H1 (cell line): Measurements from ENCODE around the gene CERS5. TPM values are rescaled to one million over a fixed set of nuclear protein-coding genes. Genes with fewer than 3 reads are reported as not detected.

Experiments
- CTCF ChIA-PET: fragments of 300-600 bp; sonication (Branson Sonifier 250); formaldehyde crosslinking; loops from one replicate; lab custom pipeline; 2021; ENCODE audit not compliant: partially characterized antibody; lab: Charles Lee
- POLR2A ChIA-PET: fragments of 300-600 bp; sonication (Branson Sonifier 250); formaldehyde crosslinking; loops from one replicate; lab custom pipeline; 2021; ENCODE audit warnings: inconsistent platforms; ENCODE audit not compliant: partially characterized antibody; lab: Charles Lee
- DNase-seq, 2 experiments: peaks; one replicate each; pipeline versions ENCODE4 v3.0.0 to v3.0.0-alpha.2; 2010 to 2022; ENCODE audit warnings: low spot score in 2 of 2, low read depth in 1 of 2, mixed read lengths in 1 of 2
- FAIRE-seq: peaks from 2 replicates; lab custom pipeline; 2011; peaks lifted over from hg19 to GRCh38; lab: Jason Lieb, UNC
- H2AFZ ChIP-seq: 2 replicates; pipeline ENCODE4 v1.8.1; 2012; ENCODE audit warnings: low read length, inconsistent platforms
- H2AK5ac ChIP-seq: 2 replicates; pipeline ENCODE4 v1.6.1; 2013; ENCODE audit warnings: low read depth, low read length
- H2BK120ac ChIP-seq: replicated peaks from 2 replicates; pipeline ENCODE3; 2013; ENCODE audit warnings: low read depth, low read length, inconsistent platforms
- H2BK12ac ChIP-seq: 2 replicates; pipeline ENCODE4 v1.6.1; 2013; ENCODE audit warnings: low read depth, low read length
- H2BK15ac ChIP-seq: 2 replicates; pipeline ENCODE4 v1.6.1; 2013; ENCODE audit warnings: low read length
- H2BK20ac ChIP-seq: 2 replicates; pipeline ENCODE4 v1.6.1; 2013; ENCODE audit warnings: low read length
- H2BK5ac ChIP-seq: 2 replicates; pipeline ENCODE4 v1.6.1; 2013; ENCODE audit warnings: low read depth, low read length
- H3K14ac ChIP-seq: 2 replicates; pipeline ENCODE4 v1.6.1; 2013; ENCODE audit warnings: inconsistent platforms; ENCODE audit not compliant: insufficient read length
- H3K18ac ChIP-seq: 2 replicates; pipeline ENCODE4 v1.6.1; 2013; ENCODE audit warnings: low read length; ENCODE audit errors: extremely low read depth
- H3K23ac ChIP-seq: 2 replicates; pipeline ENCODE4 v1.6.1; 2013; ENCODE audit warnings: inconsistent platforms; ENCODE audit not compliant: insufficient read length
- H3K23me2 ChIP-seq: 2 replicates; pipeline ENCODE4 v1.6.1; 2013; ENCODE audit warnings: low read depth, low read length
- H3K27ac ChIP-seq: 2 replicates; pipeline ENCODE4 v1.6.1; 2011; ENCODE audit warnings: low read depth, low read length, inconsistent platforms
- H3K27me3 ChIP-seq, 4 experiments: replicated peaks in 1 of 4; 1 replicate in 1 of 4; 2 replicates in 3 of 4; pipeline versions ENCODE4 v1.6.1 to v1.8.1; 2011 to 2013; ENCODE audit warnings: low read length in 3 of 4, mild to moderate bottlenecking in 3 of 4, inconsistent platforms in 2 of 4, mixed read lengths in 2 of 4, moderate library complexity in 1 of 4; ENCODE audit not compliant: control insufficient read depth in 3 of 4, insufficient read depth in 3 of 4; ENCODE audit errors: extremely low read depth in 1 of 4
- H3K36me3 ChIP-seq, 4 experiments: 2 replicates each; pipeline versions ENCODE4 v1.6.1 to v1.8.1; 2011 to 2013; ENCODE audit warnings: mild to moderate bottlenecking in 4 of 4, low read length in 3 of 4, moderate library complexity in 2 of 4, control low read depth in 1 of 4, inconsistent platforms in 1 of 4; ENCODE audit not compliant: insufficient read depth in 4 of 4, control insufficient read depth in 2 of 4
- H3K4ac ChIP-seq: replicated peaks from 2 replicates; pipeline ENCODE3; 2013; ENCODE audit warnings: low read length, low read depth, mixed read lengths, inconsistent platforms; ENCODE audit not compliant: insufficient read length
- H3K4me1 ChIP-seq, 4 experiments: replicated peaks in 1 of 4; 1 replicate in 1 of 4; 2 replicates in 3 of 4; pipeline versions ENCODE4 v1.6.1 to v1.8.1; 2011 to 2013; ENCODE audit warnings: low read length in 3 of 4, inconsistent platforms in 2 of 4, mixed read lengths in 1 of 4; ENCODE audit not compliant: insufficient read depth in 4 of 4, control insufficient read depth in 3 of 4
- H3K4me2 ChIP-seq, 2 experiments: 2 replicates each; pipeline versions ENCODE4 v1.6.1 to v1.8.1; 2011 to 2013; ENCODE audit warnings: low read depth in 2 of 2, low read length in 2 of 2, control low read depth in 1 of 2, inconsistent platforms in 1 of 2, mild to moderate bottlenecking in 1 of 2; ENCODE audit not compliant: insufficient read depth in 1 of 2
- H3K4me3 ChIP-seq, 4 experiments: fragments of 200-600, 300-600 bp in 1 of 4; sonication (generic), shearing (Covaris generic), sonication (Bioruptor Twin) in 1 of 4; 2 replicates each; pipeline versions ENCODE4 v1.5.1 to v1.8.1; 2011 to 2016; ENCODE audit warnings: low read length in 4 of 4, low read depth in 3 of 4, control low read depth in 2 of 4, inconsistent platforms in 2 of 4, mild to moderate bottlenecking in 2 of 4, mixed read lengths in 1 of 4, moderate library complexity in 1 of 4; ENCODE audit not compliant: insufficient read depth in 2 of 4; ENCODE audit errors: extremely low read depth in 1 of 4
- H3K56ac ChIP-seq: replicated peaks from 2 replicates; pipeline ENCODE3; 2013; ENCODE audit warnings: low read depth, mild to moderate bottlenecking, mixed read lengths, low read length, inconsistent platforms; ENCODE audit not compliant: insufficient read length
- H3K79me1 ChIP-seq: 2 replicates; pipeline ENCODE4 v1.6.1; 2013; ENCODE audit warnings: low read depth, low read length, control low read depth
- H3K79me2 ChIP-seq, 2 experiments: 2 replicates each; pipeline versions ENCODE4 v1.6.1 to v1.8.1; 2012 to 2013; ENCODE audit warnings: low read length in 2 of 2, mild to moderate bottlenecking in 2 of 2, inconsistent platforms in 1 of 2; ENCODE audit not compliant: insufficient read depth in 2 of 2, control insufficient read depth in 1 of 2
- H3K9ac ChIP-seq, 4 experiments: replicated peaks in 1 of 4; 1 replicate in 1 of 4; 2 replicates in 3 of 4; pipeline versions ENCODE4 v1.6.1 to v1.8.1; 2011 to 2013; ENCODE audit warnings: low read depth in 3 of 4, low read length in 3 of 4, control low read depth in 2 of 4, mild to moderate bottlenecking in 2 of 4, moderate library complexity in 2 of 4, inconsistent platforms in 1 of 4; ENCODE audit errors: extremely low read depth in 1 of 4
- H3K9me3 ChIP-seq, 2 experiments: 2 replicates each; pipeline versions ENCODE4 v1.6.1 to v1.8.1; 2012 to 2013; ENCODE audit warnings: mild to moderate bottlenecking in 2 of 2, moderate library complexity in 2 of 2, control low read depth in 1 of 2, inconsistent platforms in 1 of 2, low read depth in 1 of 2, low read length in 1 of 2, mixed read lengths in 1 of 2; ENCODE audit not compliant: insufficient read depth in 2 of 2
- H4K20me1 ChIP-seq, 2 experiments: replicated peaks in 1 of 2; 2 replicates each; pipeline versions ENCODE3 to v1.8.1; 2011 to 2013; ENCODE audit warnings: inconsistent platforms in 2 of 2, low read length in 2 of 2, mild to moderate bottlenecking in 1 of 2; ENCODE audit not compliant: insufficient read depth in 2 of 2, control insufficient read depth in 1 of 2
- H4K5ac ChIP-seq: 2 replicates; pipeline ENCODE4 v1.6.1; 2013; ENCODE audit warnings: low read length, low read depth, mixed read lengths, inconsistent platforms; ENCODE audit not compliant: insufficient read length
- H4K8ac ChIP-seq: 2 replicates; pipeline ENCODE4 v1.8.0; 2013; ENCODE audit warnings: mild to moderate bottlenecking, moderate library complexity, low read length, inconsistent platforms; ENCODE audit not compliant: insufficient read depth; ENCODE audit errors: extremely low read depth
- H4K91ac ChIP-seq: replicated peaks from 2 replicates; pipeline ENCODE3; 2013; ENCODE audit warnings: low read length, mixed read lengths, inconsistent platforms; ENCODE audit not compliant: insufficient read length
- ASH2L ChIP-seq: fragments of 200-600, 300-600 bp; sonication (generic); IDR thresholded peaks from one replicate; pipeline ENCODE4 v1.7.1; 2017; ENCODE audit warnings: low read length
- CEBPB ChIP-seq: IDR thresholded peaks from 2 replicates; pipeline ENCODE4 v1.6.1; 2012; ENCODE audit warnings: low read depth, low read length
- CTCF ChIP-seq, 3 experiments: IDR thresholded peaks; 1 replicate in 2 of 3; 2 replicates in 1 of 3; pipeline versions ENCODE4 v1.5.1 to v1.6.1; 2011; ENCODE audit warnings: low read length in 3 of 3, mild to moderate bottlenecking in 3 of 3, inconsistent platforms in 2 of 3, low read depth in 1 of 3, moderate library complexity in 1 of 3; ENCODE audit not compliant: insufficient read depth in 1 of 3; ENCODE audit errors: control extremely low read depth in 1 of 3
- POLR2A ChIP-seq, 2 experiments: IDR thresholded peaks; 1 replicate in 1 of 2; 2 replicates in 1 of 2; pipeline ENCODE4 v1.6.1; 2011; ENCODE audit warnings: low read depth in 2 of 2, low read length in 2 of 2, mild to moderate bottlenecking in 2 of 2; ENCODE audit errors: control extremely low read depth in 1 of 2
- RAD21 ChIP-seq, 2 experiments: IDR thresholded peaks in 1 of 2; conservative IDR thresholded peaks in 1 of 2; 2 replicates each; pipeline ENCODE4 v1.6.1; 2011; ENCODE audit warnings: low read depth in 2 of 2, low read length in 2 of 2, improper control_type of control experiment in 1 of 2, inconsistent platforms in 1 of 2, mild to moderate bottlenecking in 1 of 2, moderate library complexity in 1 of 2
- SAP30 ChIP-seq: fragments of 300-600 bp; sonication (generic); IDR thresholded peaks from 2 replicates; pipeline ENCODE4 v1.7.1; 2012; ENCODE audit warnings: low read length, moderate library complexity, mild to moderate bottlenecking, inconsistent platforms; ENCODE audit not compliant: insufficient read depth, insufficient replicate concordance
- SRF ChIP-seq: IDR thresholded peaks from 2 replicates; pipeline ENCODE4 v1.6.1; 2011; ENCODE audit warnings: mild to moderate bottlenecking, low read depth, low read length, moderate library complexity
- TAF1 ChIP-seq: IDR thresholded peaks from 2 replicates; pipeline ENCODE4 v1.6.1; 2011; ENCODE audit warnings: mild to moderate bottlenecking, low read depth, low read length
- WGBS, 2 experiments: shearing (Covaris generic) in 1 of 2; methylation state at CpG; one replicate each; pipeline versions ENCODE4 v1.1.6 to v1.1.7; 2013 to 2015; ENCODE audit warnings: low lambda C conversion rate in 2 of 2, mixed read lengths in 2 of 2, inconsistent platforms in 1 of 2, low coverage in 1 of 2, missing lambda C conversion rate in 1 of 2; ENCODE audit not compliant: insufficient replicate concordance in 2 of 2, insufficient coverage in 1 of 2, insufficient read length in 1 of 2; ENCODE audit errors: extremely low coverage in 1 of 2, missing lambda C conversion rate in 1 of 2; 5-methylcytosine and 5-hydroxymethylcytosine counted together
- polyA plus RNA-seq, 7 experiments: library from polyadenylated mRNA; depleted of rRNA in 3 of 7; stranded (reverse) in 5 of 7; unstranded in 2 of 7; fragments of >200 nt in 5 of 7; fragments of 200-250 nt in 2 of 7; gene quantifications; 1 replicate in 5 of 7; 2 replicates in 1 of 7; 4 replicates in 1 of 7; pipeline versions ENCODE4 v1.2.1 to v1.2.3, GENCODE V29; 2011 to 2013; ENCODE audit warnings: missing spikeins in 2 of 7, mixed read lengths in 2 of 7
- total RNA-seq: library from RNA; stranded (reverse); fragmentation: NEBNext Ultra II Directional; extraction: Animal tissue kit (Norgen Biotek cat#: 25700); gene quantifications from 2 replicates; pipeline ENCODE4 v1.2.1, GENCODE V29; 2021

Gene CERS5
- total and polyA plus RNA-seq, 2 of the 8 experiments (the other 6 are each of a cell fraction or from before 2014, with no cell fraction given) = 69.2 to 119 TPM

GRCh38 chr12:50101663-50102062, 65.5 kb downstream of the CERS5 start:
- H3K4me2 ChIP-seq = no peak overlapping the region
- H2AFZ ChIP-seq = no peak overlapping the region
- peaks cover 0 to 9% of the 10 kb centered on the region in 2 experiments for H4K20me1 ChIP-seq
- H4K8ac ChIP-seq = no peak overlapping the region
- H3K4me3 ChIP-seq = no peak overlapping the region
- no peak overlapping the region for H2BK12ac ChIP-seq
- peaks cover 26 to 37% (median 32%) of the 10 kb centered on the region in 4 experiments for H3K36me3 ChIP-seq
- H2BK5ac ChIP-seq = no peak overlapping the region
- TF ChIP-seq CEBPB = peak; percentile 80
- TF ChIP-seq SRF = no peak
- TF ChIP-seq ASH2L = no peak
- 0 out of 3 replicates have a peak, but pooled peaks of 1 of the 2 experiments have one; percentile 1 for TF ChIP-seq POLR2A (IDR thresholded peaks at IDR 0.05; ENCODE audit: control extremely low read depth in 1 of 2, low read depth in 2 of 2, low read length in 2 of 2)
- no peak for TF ChIP-seq SAP30
- TF ChIP-seq RAD21 (IDR thresholded peaks at IDR 0.05 in 1 of 2, conservative IDR thresholded peaks at IDR 0.05 in 1 of 2; ENCODE audit: low read depth in 2 of 2, low read length in 2 of 2) = peak; percentile 27 to 41
- no peak for TF ChIP-seq TAF1
- peak; percentile 12 to 66 (median 51) for TF ChIP-seq CTCF (IDR thresholded peaks at IDR 0.05; ENCODE audit: control extremely low read depth in 1 of 3, insufficient read depth in 1 of 3, low read depth in 1 of 3, low read length in 3 of 3)
- TF ChIP-seq, all 59 proteins: peak for 4
- no peak overlapping the region for H2BK120ac ChIP-seq
- H2AK5ac ChIP-seq = no peak overlapping the region
- no peaks in the 10 kb centered on the region for H3K79me1 ChIP-seq
- no peak overlapping the region for H4K5ac ChIP-seq
- no peaks in the 10 kb centered on the region for H3K27me3 ChIP-seq
- ChIA-PET POLR2A (interaction anchor here (1.1 to 27.1 kb wide), 6 partner anchors 7 to 66 kb away, joined by 3 to 457 read pairs (median 6); partner anchors contain the start of genes CERS5, COX14, GPD1 and SMARCD1), CTCF (interaction anchor here (0.8 to 32.9 kb wide), 17 partner anchors 10 to 213 kb away, joined by 3 to 625 read pairs (median 6); partner anchors contain the start of genes CERS5, COX14 and SMARCD1)
- no peak for DNase-seq
- H2BK20ac ChIP-seq = no peak overlapping the region
- H3K4ac ChIP-seq = no peak overlapping the region
- no peak overlapping the region for H3K56ac ChIP-seq
- peak; percentile 97 for FAIRE-seq
- H3K9me3 ChIP-seq = no peaks in the 10 kb centered on the region
- no peaks in the 10 kb centered on the region for H3K23me2 ChIP-seq
- H3K79me2 ChIP-seq = no peaks in the 10 kb centered on the region
- no peak overlapping the region for H3K27ac ChIP-seq
- H3K14ac ChIP-seq = no peak overlapping the region
- H4K91ac ChIP-seq = no peak overlapping the region
- no peak overlapping the region for H3K23ac ChIP-seq
- H2BK15ac ChIP-seq = no peak overlapping the region
- H3K18ac ChIP-seq = no peak overlapping the region
- no peak overlapping the region for H3K9ac ChIP-seq
- WGBS, 2 experiments = 70% methylated on average over 3 of the region's 3 CpGs; no CpG with 5 or more reads in 1 of the 2 experiments
- H3K4me1 ChIP-seq = peaks cover 2 to 9% (median 6%) of the 10 kb centered on the region in 4 experiments; a peak in 5 of 7 replicates
